Superior temporal gyrus (tissue), 1 donor: Measurements from ENCODE around the gene ADARB2.

Experiments
- DNase-seq: peaks from one replicate; pipeline ENCODE4 v3.0.0-alpha.2; 2016; ENCODE audit errors: extremely low spot score

ADARB2 gene

GRCh38 chr10:1596482-1597099 lies 140.7 kb downstream of the ADARB2 start:
- DNase-seq = no peak

DNA sequence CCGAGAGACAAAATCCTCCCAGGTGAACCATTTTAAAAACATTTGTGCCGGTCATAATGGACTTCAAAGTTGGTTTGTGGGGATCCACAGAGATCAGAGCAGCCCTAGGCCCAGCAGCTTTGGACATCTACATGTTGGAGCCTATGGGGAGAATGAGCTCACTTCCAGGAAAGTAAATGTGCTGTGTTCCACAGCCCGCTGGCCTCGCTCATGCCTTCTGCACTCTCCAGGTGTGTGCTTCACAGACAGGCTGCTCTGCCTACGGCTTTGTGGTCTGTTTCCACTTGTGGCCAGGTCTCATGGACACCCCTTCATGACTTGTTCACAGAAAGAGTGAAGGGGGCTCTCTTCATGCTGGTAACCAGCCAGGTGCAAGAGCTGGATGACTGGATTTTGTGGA lies 141.6 kb downstream of the ADARB2 start:
- no peak for DNase-seq

GRCh38 chr10:1595242-1595600 lies 142.1 kb downstream of the ADARB2 start:
- DNase-seq = no peak

DNA sequence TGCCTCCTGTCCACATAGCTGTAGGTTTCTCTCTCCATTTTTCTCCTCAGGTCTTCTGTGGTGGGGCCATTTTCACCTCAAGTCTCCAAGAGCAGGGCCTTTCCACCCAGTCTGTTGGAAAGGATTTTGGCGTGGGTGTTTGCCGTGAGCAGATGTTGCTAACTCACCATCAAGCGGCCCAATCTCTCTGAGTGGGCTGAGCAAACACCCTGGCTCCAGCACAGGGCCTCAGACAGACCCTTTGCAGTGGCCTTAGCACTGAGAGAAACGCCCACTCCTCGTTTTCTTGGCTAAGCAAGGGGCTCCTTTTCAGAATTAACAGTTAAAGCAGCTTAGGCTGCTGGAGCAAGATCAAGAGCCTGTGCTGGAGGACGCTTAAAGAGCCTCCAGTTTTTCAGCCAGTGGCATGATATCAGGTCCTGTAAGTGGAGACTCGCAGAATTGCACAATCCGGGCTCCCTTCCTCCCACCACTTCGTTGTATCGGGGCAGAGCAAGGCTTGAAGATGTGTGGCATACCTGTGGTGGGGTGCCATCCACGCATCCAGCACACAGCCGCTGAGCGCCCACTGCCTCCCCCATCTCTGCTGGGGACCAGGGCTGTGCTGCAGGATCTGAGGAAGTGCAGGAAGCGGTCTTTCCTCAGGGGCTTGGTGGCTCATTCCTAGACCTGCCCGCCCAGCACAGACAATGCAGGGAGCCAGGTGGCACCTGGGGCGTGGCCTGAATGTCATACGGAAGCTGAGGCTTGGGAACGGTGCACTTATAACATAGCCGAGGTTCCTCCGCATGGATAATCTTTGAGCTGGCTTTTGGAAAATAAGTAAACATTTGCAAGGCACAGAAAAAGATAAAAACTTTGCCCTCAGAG lies 142.7 kb downstream of the ADARB2 start:
- DNase-seq = no peak

- no peak for DNase-seq
Observed at GRCh38 chr10:1591742-1592141, 145.6 kb downstream of the ADARB2 start.

DNA sequence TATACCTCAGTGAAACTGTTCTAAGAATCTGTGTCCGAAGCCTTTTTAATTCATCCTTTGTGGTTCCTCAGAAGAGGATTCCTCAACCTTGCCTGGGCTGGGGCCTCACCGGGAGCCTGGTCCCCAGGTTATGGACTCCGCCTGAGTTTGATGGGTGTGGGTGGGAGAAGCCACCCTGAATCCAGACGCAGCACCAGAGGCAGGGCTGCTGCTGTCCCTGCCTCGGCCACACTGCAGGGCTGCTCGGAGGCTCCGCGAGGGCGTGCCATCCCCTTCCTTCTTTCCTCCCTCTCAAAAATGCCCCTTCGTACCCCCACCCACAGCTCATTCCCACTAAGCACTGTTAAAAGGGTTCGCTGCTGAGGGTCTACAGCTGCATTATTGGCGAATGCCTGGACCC lies 146.3 kb downstream of the ADARB2 start:
- DNase-seq = no peak

DNA sequence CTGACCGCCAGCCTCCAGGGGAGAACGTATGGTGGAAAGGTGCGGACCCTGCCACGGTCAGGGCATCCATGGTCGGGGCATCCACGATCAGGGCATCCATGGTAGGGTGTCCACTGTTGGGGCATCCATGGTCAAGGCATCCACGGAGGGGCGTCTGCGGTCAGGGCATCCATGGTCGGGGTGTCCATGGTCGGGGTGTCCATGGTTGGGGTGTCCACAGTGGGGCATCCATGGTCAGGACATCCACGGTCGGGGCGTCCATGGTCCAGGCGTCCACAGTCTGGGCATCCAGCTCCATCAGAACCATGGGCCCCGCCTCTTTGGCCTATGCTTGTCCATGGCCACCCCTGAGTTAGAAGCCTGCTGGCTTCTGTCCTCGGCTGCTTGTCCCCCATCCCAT lies 148.1 kb downstream of the ADARB2 start:
- DNase-seq = no peak

GRCh38 chr10:1582739-1583138 lies 154.6 kb downstream of the ADARB2 start:
- DNase-seq = no peak

DNA sequence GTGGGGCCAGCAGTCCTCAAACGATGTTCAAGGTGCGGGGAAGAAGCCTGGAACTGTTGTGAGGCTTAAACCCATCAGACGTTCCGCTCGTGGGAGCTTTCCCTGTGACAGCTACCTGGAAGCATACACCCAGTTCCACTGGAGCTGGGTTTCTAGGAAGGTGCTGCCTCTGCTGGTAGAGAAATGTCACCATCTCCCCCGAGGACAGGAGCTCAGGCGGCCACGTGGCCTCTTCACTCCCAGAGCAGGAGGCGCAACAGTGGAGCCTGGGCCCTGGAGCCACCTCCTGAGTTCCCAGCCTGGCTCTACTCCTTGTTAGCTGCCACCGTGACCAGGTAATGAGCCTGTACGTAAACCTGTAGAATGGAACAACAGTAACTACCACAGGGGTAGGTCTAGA lies 156.1 kb downstream of the ADARB2 start:
- DNase-seq = no peak

GRCh38 chr10:1579671-1580070 lies 157.7 kb downstream of the ADARB2 start:
- DNase-seq = no peak

GRCh38 chr10:1579141-1579491 lies 158.2 kb downstream of the ADARB2 start:
- peak; percentile 26 for DNase-seq

- no peak for DNase-seq
Observed at GRCh38 chr10:1578392-1579140, 158.8 kb downstream of the ADARB2 start.

- DNase-seq = no peak
Observed at GRCh38 chr10:1577945-1578344, 159.4 kb downstream of the ADARB2 start.

DNA sequence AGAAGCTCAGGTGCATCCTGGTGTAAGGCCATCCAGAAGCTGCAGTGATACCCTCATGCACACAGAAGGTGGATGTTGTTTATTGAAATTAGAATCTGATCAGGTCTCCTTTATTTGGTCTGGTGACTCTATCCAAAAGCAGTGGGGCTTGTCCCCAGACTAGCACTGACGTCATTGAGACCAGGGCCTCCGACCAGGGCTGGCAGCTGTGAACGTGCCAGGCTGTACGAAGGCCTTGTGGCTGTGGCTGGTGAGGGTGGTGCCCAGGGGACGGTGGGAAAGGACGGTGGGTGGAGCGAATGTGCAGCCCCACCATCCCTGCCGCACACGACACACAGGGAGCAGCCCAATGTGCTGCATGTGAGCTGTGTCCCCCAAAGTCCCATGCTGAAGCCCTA lies 160.0 kb downstream of the ADARB2 start:
- DNase-seq = no peak

- no peak for DNase-seq
Observed at GRCh38 chr10:1576467-1577372, 160.6 kb downstream of the ADARB2 start.

DNA sequence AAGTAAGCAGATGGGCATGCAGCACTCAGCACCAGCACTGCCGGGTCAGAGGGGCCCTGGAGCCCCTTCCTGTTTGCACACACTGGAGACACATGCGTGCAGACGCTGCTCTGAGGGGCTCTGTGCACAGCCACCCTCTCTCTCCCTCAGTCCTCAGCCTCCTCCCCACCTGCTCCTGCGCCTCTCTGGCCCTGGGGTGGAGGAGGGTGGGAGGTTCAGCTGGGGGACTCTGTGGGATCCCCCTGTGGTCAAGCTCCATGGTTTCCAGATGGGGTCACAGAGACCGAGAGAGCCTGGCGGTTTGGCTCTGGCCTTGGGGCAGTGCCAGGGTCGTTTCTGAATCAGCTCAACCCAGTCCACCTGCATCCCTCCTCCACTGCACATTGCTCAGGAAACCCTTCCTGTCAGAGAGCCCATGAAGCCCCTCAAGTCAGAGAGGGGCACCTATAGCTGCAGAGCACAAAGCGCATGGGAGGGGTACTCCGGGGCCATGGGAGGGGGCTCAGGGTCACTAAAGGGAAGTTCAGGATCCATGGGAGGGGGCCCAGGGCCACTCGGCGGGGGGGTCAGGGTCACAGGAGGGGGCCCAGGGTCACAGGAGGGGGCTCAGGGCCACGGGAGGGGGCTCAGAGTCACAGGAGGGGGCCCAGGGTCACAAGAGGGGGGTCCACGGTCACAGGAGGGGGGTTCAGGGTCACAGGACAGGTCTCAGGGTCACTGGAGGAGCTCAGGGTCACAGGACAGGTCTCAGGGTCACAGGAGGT lies 161.7 kb downstream of the ADARB2 start:
- DNase-seq = no peak

DNA sequence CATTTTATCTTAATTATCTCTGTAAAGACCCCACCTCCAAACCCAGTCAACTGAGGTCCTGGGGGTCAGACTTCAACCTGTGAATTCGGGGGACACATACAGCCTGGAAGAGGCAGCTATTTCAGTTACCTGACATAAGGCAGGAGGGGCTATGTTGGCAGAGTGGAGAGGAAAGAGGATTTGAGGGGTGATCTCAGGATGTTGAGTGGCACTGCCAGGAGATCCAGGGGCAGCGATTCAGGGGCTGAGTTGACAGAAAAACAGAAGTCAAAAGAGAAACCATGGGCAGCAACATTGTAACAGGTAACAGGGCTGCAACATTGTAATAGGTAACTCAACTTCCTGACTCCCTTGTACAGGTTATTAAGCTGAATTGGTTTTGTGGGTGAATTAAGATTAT lies 162.6 kb downstream of the ADARB2 start:
- DNase-seq = no peak

GRCh38 chr10:1573981-1574380 lies 163.3 kb downstream of the ADARB2 start:
- no peak for DNase-seq

DNA sequence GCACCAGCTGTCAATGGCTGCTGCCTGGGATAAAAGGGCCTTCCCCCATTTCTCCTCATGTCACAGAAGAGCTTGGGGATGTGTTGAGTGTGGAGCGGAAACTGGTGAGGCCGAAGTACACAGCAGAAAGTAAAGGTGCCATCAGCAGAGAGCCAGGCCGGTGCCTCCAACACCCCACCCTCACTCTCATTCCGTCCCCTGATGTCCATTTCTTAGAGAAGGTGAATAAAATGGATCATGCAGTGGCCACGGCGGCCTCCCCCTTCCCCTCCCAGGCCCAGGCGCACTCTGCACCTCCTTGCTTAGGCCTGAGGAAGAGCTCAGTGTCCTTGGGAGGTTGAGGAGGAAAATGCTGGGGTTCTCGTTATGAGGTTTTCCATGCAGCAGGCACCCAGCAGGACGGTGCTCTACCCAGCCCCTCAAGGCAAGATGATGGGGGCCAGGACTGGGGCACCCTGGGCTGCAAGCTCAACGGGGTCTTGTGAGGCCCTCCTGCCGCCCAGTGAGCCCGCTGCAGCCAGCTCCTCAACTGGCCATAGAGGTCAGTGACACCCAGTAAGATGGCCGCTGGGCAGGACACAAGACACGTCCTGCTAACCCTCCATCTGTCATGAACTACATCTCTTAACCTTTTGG lies 163.9 kb downstream of the ADARB2 start:
- DNase-seq = no peak

DNA sequence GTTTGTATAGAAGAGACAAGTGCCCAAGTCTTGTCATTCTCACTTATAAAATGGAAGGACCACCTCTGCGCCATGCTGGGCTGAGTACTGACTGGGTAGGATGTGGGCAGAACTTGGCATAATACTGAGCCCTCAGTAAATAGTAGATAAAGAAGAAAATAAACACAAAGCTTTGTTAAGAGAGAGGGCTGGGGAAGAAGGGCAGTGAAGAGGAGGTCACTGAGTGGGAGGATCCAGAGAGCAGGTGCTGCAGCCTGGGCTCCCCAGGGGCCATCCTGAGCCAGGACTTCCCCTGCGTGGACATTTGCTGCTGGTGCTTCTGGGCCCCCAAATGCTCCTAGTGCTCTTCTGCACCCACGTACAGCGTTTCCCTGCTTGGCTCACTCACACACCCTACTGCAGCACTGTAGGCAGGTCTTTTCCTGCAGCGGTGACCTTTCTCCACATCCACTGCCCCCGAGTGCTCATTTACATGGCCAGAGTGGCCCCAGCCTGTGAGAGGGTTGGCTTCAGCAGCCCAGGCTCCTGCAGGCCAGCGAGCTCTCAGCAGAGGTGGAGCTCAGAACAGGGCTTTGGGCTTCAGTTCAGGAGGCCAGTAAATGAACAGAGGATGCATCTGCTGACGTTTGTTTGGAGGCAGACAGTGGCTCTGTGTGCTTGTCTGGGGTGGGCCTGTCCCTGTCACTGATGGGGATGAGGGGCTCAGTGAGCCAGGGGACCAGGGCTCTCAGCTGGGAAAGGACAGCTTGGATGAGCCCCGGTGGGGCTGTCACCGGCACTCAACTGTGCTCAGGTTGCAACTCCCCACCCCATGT lies 164.6 kb downstream of the ADARB2 start:
- no peak for DNase-seq
